Loucy (cell line): Measurements from ENCODE around the gene MYT1.

ENCODE experiments used
- CTCF ChIP-seq: fragments of 200-600 bp; sonication (generic); conservative IDR thresholded peaks from 2 replicates; pipeline ENCODE4 v1.5.1; 2014; ENCODE audit warnings: mild to moderate bottlenecking, antibody characterized with exemption, low read length
- EZH2phosphoT487 ChIP-seq: fragments of 200-600 bp; IDR thresholded peaks from 2 replicates; pipeline ENCODE4 v1.6.1; 2018; ENCODE audit warnings: antibody characterized with exemption, mild to moderate bottlenecking, moderate library complexity, borderline replicate concordance

DNA sequence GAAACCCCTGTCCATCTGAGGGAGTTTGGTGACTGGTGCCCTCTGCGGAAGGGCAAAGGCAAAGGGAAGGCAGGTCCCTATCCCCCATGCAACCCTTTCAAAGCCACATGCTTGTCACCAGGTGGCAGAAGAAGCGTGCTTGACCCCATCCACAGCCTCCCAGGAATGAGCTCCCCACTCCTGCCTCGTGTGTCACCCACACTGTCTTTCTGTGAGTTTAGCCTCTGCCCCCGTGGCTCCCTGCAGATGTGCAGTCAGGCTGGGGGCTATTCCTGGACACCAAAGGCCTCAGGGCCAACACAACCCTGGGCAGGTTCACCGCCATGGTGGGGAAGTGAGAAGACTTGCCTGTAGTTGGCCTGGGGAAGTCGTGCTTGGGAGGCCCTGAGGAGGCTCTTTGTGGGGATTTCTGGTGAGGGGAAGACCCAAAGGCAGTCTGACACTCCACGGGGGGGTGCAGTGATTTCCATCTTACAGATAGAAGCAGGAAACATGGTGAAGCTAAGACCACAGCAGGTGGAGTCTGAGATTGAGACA is 74.7 kb downstream of the MYT1 start:
- TF ChIP-seq CTCF (no peak), EZH2phosphoT487 (no peak)
